T47D (cell line): Measurements from ENCODE around the gene GRID2.

Experiments
- DNase-seq, 2 experiments: peaks; one replicate each; pipeline versions ENCODE4 v3.0.0 to v3.0.0-alpha.2; 2011 to 2012; ENCODE audit warnings: low read depth in 1 of 2, low spot score in 1 of 2
- JUND ChIP-seq: IDR thresholded peaks from 2 replicates; pipeline ENCODE4 v1.6.1; 2012; ENCODE audit warnings: low read depth
- in situ Hi-C: cut with HindIII; loops from 2 replicates; pipeline ENCODE4 v1.10.0; 2016; ENCODE audit warnings: low sequenced_read_pairs, low pct_unique_long_range_greater_than_20kb

GRID2 gene

GRCh38 chr4:93746031-93746430, 1442.3 kb downstream of the GRID2 start:
- no peak for TF ChIP-seq JUND
- in situ Hi-C loops, result no loop called here
- no peak for DNase-seq

DNA sequence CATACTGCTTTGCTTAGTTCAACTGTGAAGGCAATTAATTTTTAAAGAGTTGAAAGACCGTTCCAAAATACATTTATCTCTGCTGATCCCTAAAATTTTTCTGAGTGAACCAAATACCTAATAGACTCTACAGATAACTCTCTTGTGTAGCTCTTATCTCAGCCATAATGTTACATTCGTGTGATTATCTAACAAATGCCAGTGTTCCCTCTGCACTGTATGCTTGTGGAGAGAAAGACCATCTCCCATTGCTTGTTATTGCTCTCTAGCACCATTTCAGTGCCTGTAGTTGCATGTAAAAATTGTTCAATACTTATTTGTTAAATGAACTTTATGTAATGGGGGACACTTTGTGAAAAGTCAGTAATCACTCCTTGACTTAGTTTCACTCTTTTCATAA, 1443.5 kb downstream of the GRID2 start:
- in situ Hi-C loops, result no loop called here
- no peak for TF ChIP-seq JUND
- DNase-seq, result no peak

GRCh38 chr4:93748373-93749291, 1444.9 kb downstream of the GRID2 start:
- in situ Hi-C loops, result no loop called here
- DNase-seq, result no peak
- no peak for TF ChIP-seq JUND

GRCh38 chr4:93749292-93749761, 1445.6 kb downstream of the GRID2 start:
- no peak for DNase-seq
- in situ Hi-C loops, result no loop called here
- TF ChIP-seq JUND, result no peak

DNA sequence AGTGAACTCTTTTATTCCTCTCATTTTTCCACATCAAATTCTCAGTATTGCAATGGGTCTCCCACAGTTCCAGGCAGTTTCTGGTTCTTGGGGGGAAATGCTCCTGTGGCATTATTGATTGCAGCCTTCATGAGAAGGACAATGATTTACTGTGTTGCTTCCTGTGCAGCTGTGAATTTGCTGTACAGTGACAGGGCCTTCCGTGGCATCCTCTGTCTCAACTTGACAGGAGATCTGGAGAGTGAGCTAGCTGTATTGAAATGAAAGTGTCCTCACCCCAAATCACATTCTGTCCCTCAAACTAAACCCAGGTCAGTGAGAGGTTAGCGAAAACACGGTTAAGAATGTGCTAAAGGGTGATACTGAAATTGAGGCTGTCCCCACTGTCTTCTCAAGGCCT, 1447.6 kb downstream of the GRID2 start:
- no peak for DNase-seq
- TF ChIP-seq JUND, result no peak
- in situ Hi-C loops, result no loop called here

- DNase-seq, result no peak
- TF ChIP-seq JUND, result no peak
- in situ Hi-C loops, result no loop called here
These were observed 1452.3 kb downstream of the GRID2 start for GRCh38 chr4:93756101-93756500.

DNA sequence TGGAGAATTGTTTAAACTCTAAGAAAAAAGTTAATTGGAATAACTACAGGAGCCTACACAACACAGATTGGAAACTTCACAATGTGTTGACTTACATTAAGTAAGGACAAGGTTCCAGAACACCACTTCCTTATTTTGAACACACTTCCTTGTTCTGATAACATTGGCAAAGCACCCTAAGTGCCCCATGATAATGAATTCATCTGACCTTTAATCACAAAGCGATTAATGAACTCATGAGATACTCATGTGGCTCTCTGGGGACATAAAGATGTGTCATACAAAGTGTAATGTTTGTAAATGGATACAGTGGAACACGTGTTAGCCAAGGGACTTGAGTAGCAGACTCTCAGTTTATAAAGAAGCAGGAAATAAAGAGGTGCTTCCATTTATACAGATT, 1455.7 kb downstream of the GRID2 start:
- no peak for DNase-seq
- TF ChIP-seq JUND, result no peak
- in situ Hi-C loops, result no loop called here

GRCh38 chr4:93760284-93760683, 1456.5 kb downstream of the GRID2 start:
- DNase-seq, result no peak
- TF ChIP-seq JUND, result no peak
- in situ Hi-C loops, result no loop called here

GRCh38 chr4:93761286-93761685, 1457.5 kb downstream of the GRID2 start:
- no peak for TF ChIP-seq JUND
- in situ Hi-C loops, result no loop called here
- no peak for DNase-seq

- no peak for TF ChIP-seq JUND
- in situ Hi-C loops, result no loop called here
- peak; percentile 54 to 58 for DNase-seq
These were observed 1461.0 kb downstream of the GRID2 start for GRCh38 chr4:93764639-93765246.

- in situ Hi-C loops, result no loop called here
- DNase-seq, result no peak
- TF ChIP-seq JUND, result no peak
These were observed 1464.2 kb downstream of the GRID2 start for GRCh38 chr4:93767917-93768316.

GRCh38 chr4:93770201-93770600, 1466.4 kb downstream of the GRID2 start:
- no peak for DNase-seq
- no peak for TF ChIP-seq JUND
- in situ Hi-C loops, result no loop called here
